ES-I3 (cell line): ENCODE measurements around the gene FBXL7.

ENCODE experiments used
- H3K36me3 ChIP-seq: 2 replicates; pipeline ENCODE4 v1.6.1; 2013; ENCODE audit warnings: mild to moderate bottlenecking, low read length, control low read depth, moderate library complexity; ENCODE audit not compliant: insufficient read depth
- H3K4me1 ChIP-seq: 2 replicates; pipeline ENCODE4 v1.6.1; 2013; ENCODE audit warnings: mild to moderate bottlenecking, control low read depth, low read length; ENCODE audit not compliant: insufficient read depth
- H3K9ac ChIP-seq: 2 replicates; pipeline ENCODE4 v1.6.1; 2013; ENCODE audit warnings: low read depth, mild to moderate bottlenecking, low read length, moderate library complexity
- H3K9me3 ChIP-seq: 2 replicates; pipeline ENCODE4 v1.6.1; 2013; ENCODE audit warnings: mild to moderate bottlenecking, low read length, moderate library complexity; ENCODE audit not compliant: control insufficient read depth, insufficient read depth

Gene FBXL7

DNA sequence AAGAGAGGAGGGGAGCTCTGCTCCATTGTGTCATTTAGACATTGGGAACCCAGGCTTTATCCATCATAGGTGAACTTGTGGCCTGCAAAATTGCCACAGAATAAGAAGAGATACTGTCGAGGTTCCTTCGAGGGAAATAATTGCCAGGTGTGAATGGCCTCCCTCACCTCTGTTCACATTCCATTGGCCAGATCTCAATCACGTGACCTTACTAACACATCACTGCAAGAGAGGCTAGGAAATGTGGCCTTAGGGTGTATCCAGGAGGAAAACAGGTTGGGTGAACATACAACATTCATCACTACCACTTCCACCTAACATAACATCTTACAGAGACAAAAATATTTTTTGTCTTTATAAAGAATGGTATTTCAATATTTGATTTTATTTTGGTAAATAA is 182.1 kb downstream of the FBXL7 start:
- peaks cover 6% of the 10 kb centered on the region; the same call in 1 of the 2 replicates for H3K4me1 ChIP-seq
- no peaks in the 10 kb centered on the region for H3K9me3 ChIP-seq
- no peak overlapping the region for H3K9ac ChIP-seq
- no peaks in the 10 kb centered on the region for H3K36me3 ChIP-seq

DNA sequence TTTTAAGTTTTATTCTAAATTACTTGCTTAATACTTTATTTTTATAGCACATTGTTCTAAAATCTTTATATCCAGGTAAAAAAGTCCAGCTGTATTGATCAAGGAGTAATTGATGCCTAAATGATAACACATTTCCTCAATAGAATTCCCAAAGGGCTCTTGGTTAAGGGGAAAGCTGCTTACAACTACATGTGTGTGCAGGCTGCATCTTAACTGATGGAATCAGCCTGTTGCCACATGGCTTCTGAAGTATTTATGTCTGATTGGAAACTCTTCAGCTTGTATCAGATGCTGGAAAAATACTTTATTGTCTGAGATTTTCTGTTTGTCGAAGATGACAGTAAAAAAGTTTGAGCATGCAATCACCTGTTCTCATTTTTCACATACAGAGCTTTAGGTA is 182.6 kb downstream of the FBXL7 start:
- Histone ChIP-seq H3K9me3 (no peaks in the 10 kb centered on the region), H3K36me3 (no peaks in the 10 kb centered on the region), H3K9ac (no peak overlapping the region), H3K4me1 (peaks cover 8% of the 10 kb centered on the region; the same call in 1 of the 2 replicates)

DNA sequence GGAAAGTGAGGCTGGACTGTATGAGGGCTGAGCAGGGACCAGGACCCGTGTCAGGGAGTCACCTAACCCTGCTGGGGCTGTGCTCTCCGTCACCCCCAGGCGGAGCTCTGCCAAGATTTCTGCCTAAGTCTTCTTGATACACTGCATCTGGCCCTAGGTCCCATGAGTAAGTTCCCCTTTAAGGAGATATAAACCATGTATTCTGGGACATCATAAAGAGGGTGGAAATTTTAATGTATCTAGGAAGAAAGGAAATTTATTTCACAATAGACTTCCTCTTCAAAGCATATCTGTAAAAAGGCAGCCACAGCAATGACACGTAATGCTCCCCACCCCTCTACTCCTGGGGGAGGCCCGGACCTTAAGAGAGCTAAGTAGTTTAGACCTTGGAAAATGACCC is 183.4 kb downstream of the FBXL7 start:
- no peak overlapping the region for H3K9ac ChIP-seq
- H3K36me3 ChIP-seq = no peaks in the 10 kb centered on the region
- peaks cover 8% of the 10 kb centered on the region; the same call in 1 of the 2 replicates for H3K4me1 ChIP-seq
- no peaks in the 10 kb centered on the region for H3K9me3 ChIP-seq

DNA sequence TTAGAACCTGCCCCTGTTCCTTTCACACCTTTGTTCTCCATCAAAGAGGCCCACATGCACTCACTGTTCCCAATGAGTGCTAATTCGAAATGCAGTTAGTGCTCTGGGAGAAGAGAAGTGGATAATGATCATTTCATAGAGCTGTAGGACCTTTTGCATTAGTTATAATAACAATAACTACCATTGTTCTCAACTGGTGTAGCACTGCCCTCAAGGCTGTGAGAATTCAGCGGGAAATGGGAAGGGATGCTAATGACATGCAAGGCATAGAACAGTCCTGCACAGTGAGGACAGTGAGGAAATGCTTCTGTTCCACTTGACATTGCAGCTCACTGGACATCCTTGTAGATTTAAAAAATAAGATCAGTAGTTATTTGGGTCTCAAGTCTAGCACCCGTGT is 187.4 kb downstream of the FBXL7 start:
- H3K36me3 ChIP-seq = no peaks in the 10 kb centered on the region
- H3K9ac ChIP-seq = no peak overlapping the region
- no peaks in the 10 kb centered on the region for H3K9me3 ChIP-seq
- H3K4me1 ChIP-seq = peaks cover 14% of the 10 kb centered on the region; the same call in 1 of the 2 replicates

DNA sequence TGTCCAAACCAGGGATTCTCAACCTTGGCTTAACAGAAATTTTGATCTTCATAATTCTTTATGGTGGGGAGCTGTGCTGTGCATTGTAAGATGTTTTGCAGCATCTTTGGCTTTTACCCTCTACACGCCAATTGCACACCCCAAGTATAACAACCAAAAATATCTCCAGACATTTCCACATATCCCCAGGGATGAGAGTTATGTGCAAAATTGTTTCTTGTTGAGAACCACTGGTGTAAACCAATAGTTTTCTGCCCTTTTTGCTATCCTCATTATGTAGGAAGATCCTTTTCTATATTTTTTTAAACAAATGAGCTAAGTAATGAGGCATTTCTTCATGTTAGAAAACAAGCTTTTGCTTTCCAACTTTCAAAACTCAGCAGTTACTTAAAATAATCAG is 189.9 kb downstream of the FBXL7 start:
- no peaks in the 10 kb centered on the region for H3K9me3 ChIP-seq
- H3K4me1 ChIP-seq = peaks cover 26% of the 10 kb centered on the region
- H3K36me3 ChIP-seq = no peaks in the 10 kb centered on the region

DNA sequence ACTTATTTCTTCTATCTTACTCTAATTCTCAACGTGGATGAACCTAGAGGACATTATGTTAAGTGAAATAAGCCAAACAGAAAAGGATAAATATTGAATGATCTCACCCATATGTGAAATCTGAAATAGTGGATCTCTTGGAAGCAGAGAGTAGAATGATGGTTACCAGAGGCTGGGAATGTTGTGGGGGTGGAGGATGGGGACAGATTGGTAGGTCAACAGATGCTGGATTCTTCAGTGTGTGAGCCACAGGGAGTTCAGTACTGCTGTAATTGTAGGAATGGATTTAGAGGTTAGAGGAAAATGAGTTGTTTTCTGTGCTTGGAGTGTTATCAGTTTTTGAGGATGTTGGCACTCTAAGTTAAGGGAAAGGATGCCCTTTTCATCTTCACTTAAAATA is 190.6 kb downstream of the FBXL7 start:
- Histone ChIP-seq H3K4me1 (peaks cover 33% of the 10 kb centered on the region), H3K36me3 (no peaks in the 10 kb centered on the region), H3K9ac (no peak overlapping the region), H3K9me3 (no peaks in the 10 kb centered on the region)

More for the DNA sequence above, 189.9 kb downstream of the FBXL7 start:
- H3K9ac ChIP-seq = no peak overlapping the region

DNA sequence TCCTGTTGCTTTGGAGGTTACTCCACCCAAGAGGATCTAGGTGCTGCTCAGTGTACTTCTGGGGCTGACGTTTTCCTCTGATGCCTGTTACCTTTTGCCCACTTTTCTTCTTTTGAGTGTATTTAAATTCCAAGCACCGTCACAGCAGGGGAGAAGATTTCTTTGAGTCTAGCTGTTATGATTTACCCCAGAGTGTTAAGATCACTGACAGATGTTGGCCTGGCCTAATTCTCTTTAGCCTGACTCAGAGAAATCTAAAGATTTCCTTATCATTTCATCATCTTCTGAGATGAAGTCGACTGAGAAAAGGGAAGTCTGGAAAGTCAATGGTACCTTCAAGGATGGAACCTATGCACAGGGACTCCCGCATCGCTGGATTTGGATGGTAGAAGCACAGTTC is 191.5 kb downstream of the FBXL7 start:
- H3K4me1 ChIP-seq = peaks cover 33% of the 10 kb centered on the region
- no peaks in the 10 kb centered on the region for H3K36me3 ChIP-seq
- H3K9me3 ChIP-seq = no peaks in the 10 kb centered on the region
- no peak overlapping the region for H3K9ac ChIP-seq

DNA sequence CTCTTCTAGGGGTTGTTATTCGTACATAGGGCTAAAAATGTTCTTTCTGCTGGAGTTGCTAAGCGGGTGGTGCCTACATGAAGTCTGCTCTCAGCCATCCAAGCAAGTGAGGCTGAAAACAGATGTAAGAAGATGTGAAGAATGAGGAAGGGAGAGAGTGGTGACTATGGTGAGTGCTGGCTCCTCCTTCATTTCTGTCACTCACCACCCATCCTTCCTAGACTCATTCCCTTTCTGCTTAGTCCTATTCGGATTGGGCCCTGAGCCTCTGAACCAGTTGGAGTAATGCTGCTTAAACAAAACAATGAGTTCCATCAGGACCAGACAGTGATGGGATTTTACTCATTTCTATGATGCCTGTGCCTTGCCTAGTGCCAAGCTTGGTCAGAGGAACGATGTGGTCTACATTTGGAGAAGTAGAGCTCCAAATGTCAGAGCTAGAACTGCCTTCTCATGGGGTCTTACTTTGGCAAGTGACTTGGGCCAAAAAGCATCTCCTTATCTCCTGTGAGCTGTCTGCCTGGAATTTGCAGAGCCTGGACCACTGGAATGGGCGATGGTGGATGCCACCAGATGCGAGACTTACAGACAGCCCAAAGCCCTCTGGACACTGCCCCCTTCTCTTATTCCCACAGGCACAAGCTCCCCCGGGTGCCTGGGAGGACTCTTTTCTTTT is 192.9 kb downstream of the FBXL7 start:
- Histone ChIP-seq H3K9ac (no peak overlapping the region), H3K36me3 (no peaks in the 10 kb centered on the region), H3K9me3 (no peaks in the 10 kb centered on the region), H3K4me1 (peaks cover 24% of the 10 kb centered on the region)

DNA sequence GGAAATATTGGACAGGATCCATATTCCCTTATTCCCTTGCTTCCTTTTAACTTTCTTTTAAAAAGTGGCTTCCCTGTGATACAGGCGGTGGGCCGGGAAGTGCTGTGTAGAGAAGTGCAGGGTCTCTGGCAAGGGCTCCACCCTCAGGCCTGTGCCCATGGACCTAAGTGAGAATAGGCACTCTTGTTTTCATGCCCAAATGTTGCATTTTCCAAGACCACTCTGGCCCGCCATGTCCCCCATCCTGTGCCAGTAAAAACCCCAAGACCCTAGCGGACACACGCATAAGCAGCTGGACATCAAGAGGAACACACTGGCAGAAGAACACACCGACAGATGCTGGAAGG is 193.4 kb downstream of the FBXL7 start:
- no peaks in the 10 kb centered on the region for H3K9me3 ChIP-seq
- H3K36me3 ChIP-seq = no peaks in the 10 kb centered on the region
- H3K4me1 ChIP-seq = peaks cover 24% of the 10 kb centered on the region
- H3K9ac ChIP-seq = no peak overlapping the region

DNA sequence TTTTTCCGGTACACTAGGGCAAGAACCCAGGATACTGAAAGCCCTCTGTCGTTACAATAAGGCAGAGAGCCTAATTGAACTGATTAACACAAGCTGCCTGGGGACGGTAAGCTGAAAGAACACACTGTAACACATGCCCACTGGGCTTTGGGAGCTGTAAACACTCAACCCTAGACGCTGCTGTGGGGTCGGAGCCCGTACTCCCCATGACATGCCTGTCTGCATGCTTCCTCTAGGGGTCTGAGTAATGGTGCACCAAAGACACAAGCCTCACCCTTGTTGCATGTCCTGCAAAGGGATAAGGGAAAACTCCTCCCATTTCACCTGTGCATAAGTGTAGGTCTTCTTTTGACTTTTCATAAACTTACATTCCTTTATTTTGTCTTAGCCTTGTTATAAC is 194.0 kb downstream of the FBXL7 start:
- Histone ChIP-seq H3K9me3 (no peaks in the 10 kb centered on the region), H3K36me3 (no peaks in the 10 kb centered on the region)

DNA sequence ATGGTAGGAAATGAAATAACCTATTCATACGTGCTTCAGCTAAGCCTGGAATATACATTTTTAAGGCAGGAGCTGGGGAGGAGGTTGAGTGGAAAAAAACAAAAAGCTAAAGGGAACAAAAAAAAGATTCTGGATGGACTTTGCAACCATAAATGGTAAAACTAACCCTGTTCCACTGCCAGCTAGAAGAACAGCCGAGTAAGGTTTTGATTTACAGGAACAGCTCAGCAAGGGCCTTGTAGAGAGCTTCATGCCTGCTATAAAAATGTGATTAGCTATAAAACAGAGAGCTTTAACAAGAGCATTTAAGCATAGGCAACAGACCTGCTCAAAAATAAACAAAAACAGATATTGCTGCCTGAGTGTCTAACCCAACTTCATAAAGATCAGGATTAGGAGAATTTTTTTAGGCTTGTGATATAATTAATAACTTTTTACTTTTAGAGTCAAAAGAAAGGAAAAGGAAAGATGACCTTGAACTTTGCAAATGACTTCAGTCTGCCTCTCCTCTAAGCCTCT is 194.8 kb downstream of the FBXL7 start:
- Histone ChIP-seq H3K36me3 (no peaks in the 10 kb centered on the region), H3K9ac (no peak overlapping the region), H3K4me1 (peaks cover 24% of the 10 kb centered on the region), H3K9me3 (no peaks in the 10 kb centered on the region)

More for the DNA sequence above, 194.0 kb downstream of the FBXL7 start:
- H3K4me1 ChIP-seq = peaks cover 24% of the 10 kb centered on the region
- H3K9ac ChIP-seq = no peak overlapping the region

DNA sequence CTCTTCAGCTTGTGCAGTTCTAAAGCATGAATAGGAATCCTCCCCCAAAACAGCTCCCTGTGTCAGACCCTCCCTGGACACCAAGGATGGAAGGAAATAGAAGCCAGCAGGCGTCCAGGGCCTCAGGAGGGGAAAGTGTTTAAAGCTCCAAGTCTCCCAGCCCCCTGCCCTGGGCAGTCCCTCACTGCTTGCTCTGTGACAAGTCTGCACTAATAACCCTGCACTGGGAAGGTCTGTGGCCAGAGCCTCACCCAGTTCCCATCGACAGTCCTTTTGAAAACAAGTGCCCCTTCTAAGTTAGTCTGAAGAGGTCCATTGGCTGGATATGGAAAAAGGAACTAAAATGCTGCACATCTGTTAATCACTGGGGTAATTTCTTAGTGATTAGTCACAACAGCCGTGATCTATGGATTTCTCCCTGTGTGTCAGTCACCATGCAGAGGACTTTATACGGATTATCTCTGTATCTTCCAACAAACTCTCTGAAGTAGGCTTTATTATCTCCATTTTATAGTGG is 195.3 kb downstream of the FBXL7 start:
- H3K36me3 ChIP-seq = no peaks in the 10 kb centered on the region
- H3K9me3 ChIP-seq = no peaks in the 10 kb centered on the region
- peaks cover 24% of the 10 kb centered on the region for H3K4me1 ChIP-seq
- H3K9ac ChIP-seq = no peak overlapping the region

DNA sequence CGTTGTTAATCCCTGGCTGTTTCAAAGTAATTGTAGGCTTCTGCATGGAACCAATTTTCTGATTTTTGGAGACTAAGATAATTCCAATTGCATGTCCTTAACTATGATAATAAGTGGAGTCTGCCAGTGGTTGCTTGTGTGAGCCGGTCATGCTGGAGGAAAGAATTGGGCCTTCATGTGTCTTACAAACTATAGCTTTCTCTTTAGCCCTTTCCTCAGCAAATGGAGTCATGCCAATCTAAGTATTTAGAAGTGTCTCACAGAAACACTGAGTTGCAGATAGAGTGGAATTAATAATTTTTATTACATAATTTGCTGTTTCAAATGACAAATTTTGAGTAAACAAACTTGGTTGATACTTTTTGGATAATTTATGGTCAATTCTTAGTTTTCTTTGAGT is 200.4 kb downstream of the FBXL7 start:
- peaks cover 23% of the 10 kb centered on the region for H3K4me1 ChIP-seq
- no peaks in the 10 kb centered on the region for H3K36me3 ChIP-seq
- H3K9ac ChIP-seq = no peak overlapping the region
- H3K9me3 ChIP-seq = peaks cover 2% of the 10 kb centered on the region; the same call in 1 of the 2 replicates

DNA sequence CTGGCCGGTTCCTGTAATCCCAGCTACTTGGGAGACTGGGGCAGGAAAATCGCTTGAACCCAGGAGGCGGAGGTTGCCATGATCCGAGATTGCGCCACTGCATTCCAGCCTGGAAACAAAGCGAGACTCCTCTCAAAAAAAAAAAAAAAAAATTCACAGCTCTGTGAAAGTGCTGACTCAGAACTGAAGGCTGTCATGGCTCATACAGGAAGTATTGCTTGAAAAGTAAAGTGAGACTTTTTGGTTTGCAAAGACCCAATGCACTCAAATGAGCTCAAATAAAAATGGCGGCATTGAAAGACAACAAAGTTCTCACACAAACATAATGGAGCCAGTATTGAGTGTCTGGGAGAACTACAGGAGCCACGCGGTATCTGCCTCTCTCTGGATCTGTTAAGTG is 202.1 kb downstream of the FBXL7 start:
- Histone ChIP-seq H3K4me1 (peaks cover 22% of the 10 kb centered on the region), H3K9ac (no peak overlapping the region; the same call in 1 of the 2 replicates), H3K36me3 (no peaks in the 10 kb centered on the region), H3K9me3 (peaks cover 6% of the 10 kb centered on the region)

DNA sequence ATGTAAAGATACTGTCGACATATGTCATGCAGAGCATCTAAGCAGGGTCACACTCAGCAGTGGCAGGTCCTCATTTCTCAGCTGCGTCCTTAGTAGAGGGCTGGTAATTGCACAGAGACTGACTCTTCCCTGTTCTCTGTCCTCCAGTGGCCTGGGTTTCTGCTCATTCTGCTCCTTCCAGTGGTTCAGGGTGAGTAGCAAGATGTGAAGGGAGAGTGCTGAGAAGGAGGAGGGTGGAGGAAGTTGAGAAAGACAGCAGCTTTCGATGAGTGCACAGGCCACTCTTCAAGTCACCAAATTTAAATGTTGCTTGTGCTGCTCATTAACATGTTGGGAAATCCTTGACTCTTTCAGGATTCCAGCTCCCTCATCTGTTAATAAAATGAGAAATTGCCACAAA is 203.9 kb downstream of the FBXL7 start:
- H3K9me3 ChIP-seq = peaks cover 6% of the 10 kb centered on the region
- no peak overlapping the region for H3K9ac ChIP-seq
- H3K36me3 ChIP-seq = no peaks in the 10 kb centered on the region
- peaks cover 22% of the 10 kb centered on the region for H3K4me1 ChIP-seq
